BLaER1 treated with 17β-estradiol and CSF1 and Interleukin-3, amounts not matched to agents 10 nM and 100 nM (cell line): ENCODE data around the gene FANCI.
A peak's percentile ranks its signal among the peaks of the same experiment; 100 is the strongest.

Source experiments
- H3K27ac ChIP-seq, 11 experiments: shearing (Covaris generic); formaldehyde crosslinking; 2 replicates each; pipeline ENCODE4 v1.8.1; 2022
- H3K27me3 ChIP-seq, 11 experiments: shearing (Covaris generic); formaldehyde crosslinking; 2 replicates each; pipeline ENCODE4 v1.8.1; 2022
- H3K36me3 ChIP-seq, 11 experiments: shearing (Covaris generic); formaldehyde crosslinking; 2 replicates each; pipeline ENCODE4 v1.8.1; 2022
- H3K4me1 ChIP-seq, 10 experiments: shearing (Covaris generic); formaldehyde crosslinking; 2 replicates each; pipeline ENCODE4 v1.8.1; 2022
- H3K4me2 ChIP-seq, 11 experiments: shearing (Covaris generic); formaldehyde crosslinking; 2 replicates each; pipeline ENCODE4 v1.8.1; 2022
- H3K4me3 ChIP-seq, 10 experiments: shearing (Covaris generic); formaldehyde crosslinking; 2 replicates each; pipeline ENCODE4 v1.8.1; 2022
- H3K9ac ChIP-seq, 11 experiments: shearing (Covaris generic); formaldehyde crosslinking; 2 replicates each; pipeline ENCODE4 v1.8.1; 2022
- H3K9me3 ChIP-seq, 11 experiments: shearing (Covaris generic); formaldehyde crosslinking; replicated peaks in 1 of 11; 2 replicates each; pipeline ENCODE4 v1.8.1; 2022
- H4K20me1 ChIP-seq, 11 experiments: shearing (Covaris generic); formaldehyde crosslinking; 2 replicates each; pipeline ENCODE4 v1.8.1; 2022
- Cebpa-rat ChIP-seq, 11 experiments: shearing (Covaris generic); IDR thresholded peaks; 2 replicates each; pipeline ENCODE4 v1.8.1; 2022

FANCI gene

DNA sequence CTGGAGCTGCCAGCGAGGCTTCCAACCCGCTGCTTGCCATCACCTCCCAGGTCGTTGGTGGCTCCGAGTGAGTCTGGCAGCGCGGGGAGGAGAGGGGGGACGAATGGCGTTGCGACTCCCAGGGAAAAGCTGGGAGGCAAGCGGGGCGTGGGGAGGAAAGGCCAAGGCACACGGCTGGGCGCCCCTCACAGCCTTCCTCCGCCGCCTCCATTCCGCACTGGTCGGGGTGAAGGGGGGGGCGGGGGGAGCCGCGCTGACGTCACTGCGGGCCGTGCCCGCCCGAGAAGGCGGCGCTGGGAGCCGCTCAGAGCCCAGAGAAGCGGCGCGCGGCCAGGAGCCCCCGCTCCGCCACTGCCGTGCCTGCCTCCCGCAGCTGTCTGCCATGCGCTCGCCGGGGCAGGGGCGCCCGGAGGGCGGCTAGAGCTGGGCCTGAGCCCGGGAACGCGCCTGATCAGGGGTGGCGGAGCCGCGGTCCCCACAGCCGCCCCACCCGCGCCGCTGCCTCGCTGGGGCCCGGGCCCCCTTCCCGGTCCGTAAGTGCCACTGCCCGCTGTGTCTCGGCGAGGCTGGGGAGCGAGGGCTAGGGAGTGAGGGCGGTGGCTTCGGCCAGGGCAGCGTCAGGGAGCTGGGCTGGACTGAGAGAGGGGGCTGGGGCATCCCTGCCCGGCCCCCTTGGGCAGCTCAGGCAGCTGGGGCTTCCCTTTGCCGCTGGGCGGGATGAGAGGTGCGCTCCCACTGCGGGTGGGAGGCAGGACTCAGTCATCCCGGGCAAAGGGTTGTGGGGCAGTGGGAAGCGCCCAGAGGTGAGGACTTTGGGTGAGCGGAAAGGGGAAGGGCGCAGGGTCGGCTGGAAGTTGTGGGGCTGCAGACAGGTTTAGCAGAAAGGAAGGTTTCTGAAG lies 118.7 kb downstream of the FANCI start:
- Histone ChIP-seq H3K4me2 (peak overlapping the region in 2 of 11 experiments; percentile 73 to 85; a peak in 4 of 22 replicates), H3K27ac (no peak overlapping the region), H3K27me3 (peaks cover 97 to 100% (median 99%) of the 10 kb centered on the region in 11 experiments), H3K9ac (no peak overlapping the region), H3K36me3 (no peaks in the 10 kb centered on the region), H3K4me3 (no peak overlapping the region), H3K4me1 (peaks cover 0 to 38% (median 10%) of the 10 kb centered on the region in 10 experiments; a peak in 11 of 20 replicates), H4K20me1 (peaks cover 0 to 89% (median 34%) of the 10 kb centered on the region in 11 experiments; a peak in 16 of 22 replicates), H3K9me3 (peaks cover 0 to 10% (median 3%) of the 10 kb centered on the region in 11 experiments; a peak in 9 of 22 replicates)
- TF ChIP-seq Cebpa-rat (IDR thresholded peaks at IDR 0.05) = no peak

DNA sequence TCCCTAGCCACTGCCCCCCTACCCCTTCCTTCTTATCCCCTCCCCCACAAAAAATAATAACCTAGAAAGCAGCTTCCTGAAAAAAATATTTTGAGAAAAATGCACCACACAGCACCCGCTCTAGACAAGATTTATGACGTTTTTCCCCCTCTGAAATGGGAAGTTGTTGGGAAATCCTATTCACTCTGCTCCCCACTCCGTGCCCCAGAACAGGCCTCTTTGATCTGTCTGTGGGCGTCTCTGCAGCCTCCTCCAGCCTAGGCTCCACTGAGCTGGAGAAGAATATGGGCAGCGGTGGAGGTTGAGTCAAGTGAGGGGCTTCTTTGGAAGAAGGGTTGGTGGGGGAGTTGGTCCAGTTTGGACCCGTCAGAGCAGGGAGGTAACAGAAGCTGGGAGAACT lies 119.4 kb downstream of the FANCI start:
- H3K4me1 ChIP-seq = peaks cover 0 to 38% (median 10%) of the 10 kb centered on the region in 10 experiments; a peak in 11 of 20 replicates
- H4K20me1 ChIP-seq = peaks cover 0 to 89% (median 34%) of the 10 kb centered on the region in 11 experiments; a peak in 16 of 22 replicates
- no peaks in the 10 kb centered on the region for H3K36me3 ChIP-seq
- no peak for TF ChIP-seq Cebpa-rat (IDR thresholded peaks at IDR 0.05)
- peaks cover 97 to 100% (median 99%) of the 10 kb centered on the region in 11 experiments for H3K27me3 ChIP-seq
- peaks cover 0 to 15% (median 7%) of the 10 kb centered on the region in 11 experiments; a peak in 9 of 22 replicates for H3K9me3 ChIP-seq
- no peak overlapping the region for H3K4me3 ChIP-seq
- no peak overlapping the region for H3K27ac ChIP-seq
- H3K9ac ChIP-seq = no peak overlapping the region
- peak overlapping the region in 3 of 11 experiments; percentile 43 to 85 (median 73); a peak in 5 of 22 replicates for H3K4me2 ChIP-seq

DNA sequence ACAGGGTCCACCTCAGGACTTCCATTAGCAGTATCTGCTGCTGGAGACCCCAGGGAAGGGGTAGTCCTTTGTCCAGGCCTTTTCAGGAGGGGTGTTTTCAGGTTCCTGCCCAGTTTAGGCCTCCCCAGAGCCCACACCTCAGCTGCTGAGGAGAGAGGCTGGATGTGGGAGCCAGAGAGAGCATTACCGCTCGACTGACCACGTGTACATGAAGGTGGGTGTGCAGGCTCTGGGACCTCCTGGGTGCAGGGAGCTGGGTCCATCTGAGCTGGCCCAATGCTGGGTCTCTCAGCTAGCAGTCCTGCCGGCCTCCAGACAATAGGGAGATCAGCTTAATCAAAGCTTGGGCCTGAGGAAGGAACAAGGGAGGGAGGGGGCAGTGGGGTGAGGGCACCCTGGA lies 120.0 kb downstream of the FANCI start:
- Histone ChIP-seq H3K27ac (no peak overlapping the region), H3K4me3 (no peak overlapping the region), H3K4me2 (peak overlapping the region in 5 of 11 experiments; percentile 43 to 85 (median 54); a peak in 9 of 22 replicates), H4K20me1 (peaks cover 0 to 89% (median 35%) of the 10 kb centered on the region in 11 experiments; a peak in 15 of 22 replicates), H3K9ac (no peak overlapping the region), H3K9me3 (peaks cover 0 to 15% (median 7%) of the 10 kb centered on the region in 11 experiments; a peak in 9 of 22 replicates), H3K4me1 (peaks cover 0 to 38% (median 10%) of the 10 kb centered on the region in 10 experiments; a peak in 11 of 20 replicates), H3K36me3 (no peaks in the 10 kb centered on the region), H3K27me3 (peaks cover 99 to 100% (median 100%) of the 10 kb centered on the region in 11 experiments)
- TF ChIP-seq Cebpa-rat (IDR thresholded peaks at IDR 0.05) = no peak

DNA sequence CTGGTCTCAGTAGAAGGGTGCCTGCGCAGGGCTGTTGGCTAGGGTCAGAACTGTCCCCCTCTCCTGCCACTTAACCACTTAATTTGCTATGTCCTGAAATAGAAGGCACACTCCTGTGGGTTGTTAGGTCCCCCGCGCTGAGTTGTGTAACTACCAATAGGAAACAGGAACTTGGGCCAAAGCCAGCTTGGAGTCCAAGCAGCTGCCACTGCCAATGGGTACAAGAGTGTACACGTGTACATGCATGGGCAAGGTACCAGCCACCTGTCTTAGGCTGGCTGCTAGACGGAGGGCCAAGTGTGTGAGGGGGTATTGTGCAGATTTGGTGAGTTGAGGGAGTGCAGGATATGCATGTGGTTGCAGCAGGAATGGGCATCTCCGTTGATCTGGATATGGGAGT lies 120.6 kb downstream of the FANCI start:
- no peak overlapping the region for H3K27ac ChIP-seq
- no peak overlapping the region for H3K9ac ChIP-seq
- H4K20me1 ChIP-seq = peaks cover 0 to 93% (median 38%) of the 10 kb centered on the region in 11 experiments; a peak in 15 of 22 replicates
- no peak overlapping the region for H3K4me3 ChIP-seq
- TF ChIP-seq Cebpa-rat (IDR thresholded peaks at IDR 0.05) = no peak
- H3K4me1 ChIP-seq = peaks cover 0 to 35% (median 7%) of the 10 kb centered on the region in 10 experiments; a peak in 11 of 20 replicates
- H3K27me3 ChIP-seq = peaks cover 100% of the 10 kb centered on the region in 11 experiments
- H3K4me2 ChIP-seq = peak overlapping the region in 5 of 11 experiments; percentile 43 to 85 (median 54); a peak in 10 of 22 replicates
- no peaks in the 10 kb centered on the region for H3K36me3 ChIP-seq
- H3K9me3 ChIP-seq = peaks cover 0 to 15% (median 7%) of the 10 kb centered on the region in 11 experiments; a peak in 9 of 22 replicates

DNA sequence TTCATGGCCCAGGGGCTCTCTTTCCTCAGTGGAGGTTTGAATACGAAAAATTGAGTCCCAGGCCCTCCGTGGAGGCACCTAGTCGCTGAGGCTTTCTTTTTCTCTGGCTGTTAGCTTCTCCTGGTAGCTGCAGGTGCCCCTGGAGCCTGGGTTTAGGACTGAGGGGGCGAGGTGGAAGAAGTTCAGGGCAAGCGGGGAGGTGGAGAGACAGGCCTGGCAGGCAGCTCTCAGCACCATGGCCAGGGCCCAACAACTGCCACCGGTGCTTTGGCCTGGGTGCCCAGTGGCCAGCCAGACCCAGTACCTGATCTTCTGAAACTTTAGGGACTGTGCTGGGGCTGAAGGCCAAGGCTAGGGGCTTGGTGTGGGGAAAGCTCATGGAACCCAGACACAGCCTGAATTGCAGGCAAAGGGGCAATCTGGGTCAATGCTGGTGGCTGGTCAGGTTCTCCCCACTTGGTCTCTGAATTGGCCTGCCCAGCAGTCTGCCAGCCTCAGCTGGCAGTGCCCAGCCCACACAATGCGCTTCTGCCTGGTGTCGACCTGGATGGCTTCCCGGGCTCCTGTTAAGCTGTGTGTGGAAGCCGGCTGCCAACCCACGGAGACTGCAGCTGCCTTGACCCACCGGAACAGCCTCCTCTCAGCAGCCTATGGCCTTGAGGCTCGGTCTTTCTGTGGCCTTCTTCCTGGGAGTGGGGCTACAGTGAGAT lies 121.1 kb downstream of the FANCI start:
- peaks cover 0 to 89% (median 34%) of the 10 kb centered on the region in 11 experiments; a peak in 15 of 22 replicates for H4K20me1 ChIP-seq

DNA sequence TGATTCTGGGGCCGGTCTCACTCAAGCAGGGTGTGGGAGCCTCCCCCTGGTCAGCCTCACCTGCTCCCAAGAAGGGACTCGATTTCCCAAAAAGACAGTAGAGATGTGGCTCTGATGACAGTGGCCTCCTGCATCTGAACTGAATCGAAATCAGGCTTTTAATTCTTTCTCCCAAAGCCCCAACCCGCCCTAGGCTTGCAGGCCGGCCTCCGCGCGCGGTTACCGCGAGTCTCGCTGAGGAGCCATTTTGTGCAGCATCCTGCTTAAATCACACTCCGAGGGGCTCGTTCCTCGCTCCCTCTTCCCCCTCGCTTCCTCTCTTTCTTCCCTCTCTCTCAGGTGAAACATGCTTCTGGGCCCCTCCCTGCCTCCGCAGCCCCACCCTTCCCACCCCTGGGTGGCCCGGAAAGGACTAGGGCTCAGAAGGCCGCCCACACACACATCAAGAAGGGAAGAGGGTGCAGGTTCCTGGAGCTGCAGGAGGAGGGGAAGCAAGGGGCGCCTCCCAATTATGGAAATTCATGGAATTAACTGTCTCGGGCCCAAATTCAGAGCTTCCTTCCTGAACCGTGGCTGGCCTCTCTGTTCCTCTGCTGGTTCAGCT lies 121.8 kb downstream of the FANCI start:
- peaks cover 0 to 34% (median 8%) of the 10 kb centered on the region in 10 experiments; a peak in 12 of 20 replicates for H3K4me1 ChIP-seq
- no peaks in the 10 kb centered on the region for H3K36me3 ChIP-seq
- no peak overlapping the region for H3K4me2 ChIP-seq
- peaks cover 100% of the 10 kb centered on the region in 11 experiments for H3K27me3 ChIP-seq
- no peak overlapping the region for H3K27ac ChIP-seq
- no peak for TF ChIP-seq Cebpa-rat (IDR thresholded peaks at IDR 0.05)
- H4K20me1 ChIP-seq = peaks cover 0 to 89% (median 36%) of the 10 kb centered on the region in 11 experiments; a peak in 15 of 22 replicates
- H3K4me3 ChIP-seq = no peak overlapping the region
- no peak overlapping the region for H3K9ac ChIP-seq
- peaks cover 0 to 21% (median 12%) of the 10 kb centered on the region in 11 experiments; a peak in 13 of 22 replicates for H3K9me3 ChIP-seq

More for the DNA sequence above, 121.1 kb downstream of the FANCI start:
- Histone ChIP-seq H3K4me1 (peaks cover 0 to 34% (median 6%) of the 10 kb centered on the region in 10 experiments; a peak in 12 of 20 replicates), H3K36me3 (no peaks in the 10 kb centered on the region), H3K9ac (no peak overlapping the region), H3K27me3 (peaks cover 100% of the 10 kb centered on the region in 11 experiments), H3K27ac (no peak overlapping the region), H3K4me2 (peak overlapping the region in 5 of 11 experiments; percentile 43 to 85 (median 54); a peak in 8 of 22 replicates), H3K9me3 (peaks cover 0 to 16% (median 7%) of the 10 kb centered on the region in 11 experiments; a peak in 9 of 22 replicates), H3K4me3 (no peak overlapping the region)
- no peak for TF ChIP-seq Cebpa-rat (IDR thresholded peaks at IDR 0.05)
